ENCODE data around the gene NMUR2.

NMUR2 gene

GRCh38 chr5:152367554-152367953 lies 37.5 kb downstream of the NMUR2 start:
- no peak for DNase-seq

DNA sequence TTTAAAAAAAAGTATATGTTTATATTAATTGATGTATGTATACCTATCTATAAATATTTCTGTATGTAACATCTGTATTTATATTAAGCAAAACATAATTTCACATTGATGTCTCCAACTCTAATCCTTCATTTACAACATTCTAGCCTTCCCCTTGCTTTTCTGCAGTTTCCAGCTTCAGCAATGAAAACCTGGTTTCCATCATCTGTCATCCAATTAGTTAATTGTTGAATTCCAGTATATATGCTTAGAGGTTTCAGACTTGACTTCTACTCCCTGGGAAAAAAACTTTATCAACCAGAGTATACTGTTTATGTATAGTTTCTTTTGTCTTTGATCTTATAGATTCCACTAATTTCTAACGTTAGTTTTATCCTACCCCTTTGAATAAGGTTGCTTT lies 38.4 kb downstream of the NMUR2 start:
- no peak for DNase-seq

GRCh38 chr5:152364899-152365298 lies 40.2 kb downstream of the NMUR2 start:
- no peak for DNase-seq

DNA sequence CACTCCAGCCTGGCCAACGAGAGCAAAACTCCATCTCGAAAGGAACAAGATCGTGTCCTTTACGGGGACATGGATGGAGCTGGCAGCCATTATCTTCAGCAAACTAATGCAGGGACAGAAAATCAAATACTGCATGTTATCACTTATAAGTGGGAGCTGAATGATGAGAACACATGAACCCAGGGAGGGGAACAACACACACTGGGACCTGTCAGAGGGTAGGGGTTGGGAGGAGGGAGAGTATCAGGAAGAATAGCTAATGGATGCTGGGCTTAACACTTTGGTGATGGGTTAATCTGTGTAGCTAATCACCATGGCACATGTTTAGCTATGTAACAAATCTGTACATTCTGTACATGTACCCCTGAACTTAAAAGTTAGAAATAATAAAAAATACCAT lies 40.9 kb downstream of the NMUR2 start:
- DNase-seq, result no peak

DNA sequence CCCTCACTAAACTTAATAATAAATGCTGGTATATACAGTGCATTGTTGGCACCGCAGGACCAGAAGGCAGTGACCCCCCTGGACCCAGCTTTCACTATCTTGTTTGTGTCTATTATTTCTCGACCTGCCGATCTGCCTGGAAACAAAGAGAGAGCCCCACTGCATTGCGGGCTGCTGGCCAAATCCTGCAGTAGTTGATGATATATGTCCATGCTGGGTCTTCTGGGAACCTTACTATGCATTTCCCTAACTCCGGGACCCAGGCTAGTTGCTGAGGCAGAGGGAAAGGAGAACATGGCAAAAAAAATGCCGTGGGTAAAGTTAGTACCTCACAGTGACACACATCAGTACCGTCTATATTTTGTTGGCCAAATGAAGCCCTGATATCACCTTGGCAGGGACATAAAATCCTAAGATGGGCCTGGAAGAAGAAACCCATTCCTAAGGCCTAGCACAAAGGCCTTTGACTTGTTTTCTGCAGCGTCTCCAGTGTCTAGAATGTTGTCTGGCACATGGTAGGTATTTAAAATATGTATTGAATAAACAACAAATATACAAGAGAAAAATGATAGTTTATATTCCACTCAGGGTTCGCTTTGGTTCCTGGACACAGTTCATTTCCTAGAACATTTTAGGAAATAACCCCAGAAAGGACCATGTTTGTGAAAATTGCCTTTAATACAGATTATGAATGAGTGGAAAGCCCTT lies 46.1 kb downstream of the NMUR2 start:
- no peak for DNase-seq

- no peak for DNase-seq
Observed at GRCh38 chr5:152356506-152356905, 48.6 kb downstream of the NMUR2 start.

GRCh38 chr5:152355061-152355460 lies 50.0 kb downstream of the NMUR2 start:
- DNase-seq, result no peak

DNA sequence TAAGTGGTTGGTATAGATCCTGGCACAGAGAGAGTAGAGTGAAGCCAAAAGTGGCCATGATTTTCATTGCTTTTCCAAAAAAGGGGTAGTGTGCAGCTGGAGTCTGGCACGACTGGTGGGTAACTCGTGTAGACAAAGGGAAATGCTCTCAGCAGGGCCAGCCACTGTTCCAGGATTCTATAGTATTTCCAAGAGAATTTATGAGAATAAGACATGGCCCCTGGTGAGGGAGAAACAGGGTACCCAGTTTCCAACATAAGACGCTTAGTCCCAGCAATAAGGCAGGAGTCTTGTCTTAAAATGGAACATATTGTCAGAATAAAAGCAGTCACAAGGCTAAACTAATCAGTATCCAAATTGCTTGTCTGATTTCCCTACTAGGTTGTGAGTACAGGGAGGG lies 52.1 kb downstream of the NMUR2 start:
- DNase-seq, result no peak

DNA sequence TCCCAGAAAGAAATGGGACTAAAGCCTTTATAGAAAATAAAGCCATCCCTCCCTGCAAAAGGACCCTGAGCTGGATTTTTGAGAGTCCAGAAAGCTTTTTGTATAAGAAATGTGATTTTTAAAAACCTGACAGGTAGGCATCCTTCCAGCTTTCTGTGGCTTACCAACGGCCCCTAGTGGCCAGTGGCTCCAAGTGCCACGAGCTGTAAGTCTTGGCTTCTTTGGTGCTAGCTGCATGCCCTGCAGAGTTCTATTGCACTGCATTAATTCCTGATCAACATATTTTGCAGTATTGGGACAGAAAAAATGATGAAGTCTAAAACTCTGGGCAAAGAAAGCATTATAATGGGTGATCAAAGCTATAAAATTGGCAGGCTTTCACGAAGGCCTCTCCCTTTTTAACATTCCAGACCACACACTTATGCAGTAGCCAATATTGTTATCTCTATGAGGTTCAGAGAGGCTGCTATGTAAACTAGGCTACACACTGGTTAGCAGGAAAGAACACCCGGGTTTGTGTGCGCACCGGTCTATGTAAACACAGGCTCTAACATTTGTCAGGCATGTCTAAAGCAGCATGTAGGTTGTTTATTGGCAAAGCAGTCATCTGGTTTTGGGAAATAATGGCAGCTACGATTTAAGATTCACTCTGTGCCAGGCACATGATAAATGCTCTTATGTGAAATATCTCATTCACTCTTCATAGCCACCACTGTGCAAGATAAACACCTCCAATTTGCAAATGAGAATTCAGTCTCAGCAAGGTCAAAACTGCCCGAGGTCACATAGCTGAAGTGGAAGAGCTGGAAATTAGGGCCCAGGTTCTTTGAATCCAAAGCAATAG lies 55.2 kb downstream of the NMUR2 start:
- DNase-seq, result no peak
